GM04504 (cell line): ENCODE data around the gene CDC42BPG.
"Not testable (repeated sequence)": the region's sequence is repeated elsewhere in the genome, so short reads cannot be mapped to it uniquely, and the experiment has no call there.

ENCODE experiments used
- DNase-seq: peaks from one replicate; pipeline ENCODE4 v3.0.0-alpha.2; 2012; ENCODE audit warnings: low read depth

Gene CDC42BPG

GRCh38 chr11:64850979-64851567 is 6.6 kb upstream of the CDC42BPG start:
- no peak for DNase-seq

- DNase-seq, result no peak
Observed at GRCh38 chr11:64849598-64850356, 5.3 kb upstream of the CDC42BPG start.

DNA sequence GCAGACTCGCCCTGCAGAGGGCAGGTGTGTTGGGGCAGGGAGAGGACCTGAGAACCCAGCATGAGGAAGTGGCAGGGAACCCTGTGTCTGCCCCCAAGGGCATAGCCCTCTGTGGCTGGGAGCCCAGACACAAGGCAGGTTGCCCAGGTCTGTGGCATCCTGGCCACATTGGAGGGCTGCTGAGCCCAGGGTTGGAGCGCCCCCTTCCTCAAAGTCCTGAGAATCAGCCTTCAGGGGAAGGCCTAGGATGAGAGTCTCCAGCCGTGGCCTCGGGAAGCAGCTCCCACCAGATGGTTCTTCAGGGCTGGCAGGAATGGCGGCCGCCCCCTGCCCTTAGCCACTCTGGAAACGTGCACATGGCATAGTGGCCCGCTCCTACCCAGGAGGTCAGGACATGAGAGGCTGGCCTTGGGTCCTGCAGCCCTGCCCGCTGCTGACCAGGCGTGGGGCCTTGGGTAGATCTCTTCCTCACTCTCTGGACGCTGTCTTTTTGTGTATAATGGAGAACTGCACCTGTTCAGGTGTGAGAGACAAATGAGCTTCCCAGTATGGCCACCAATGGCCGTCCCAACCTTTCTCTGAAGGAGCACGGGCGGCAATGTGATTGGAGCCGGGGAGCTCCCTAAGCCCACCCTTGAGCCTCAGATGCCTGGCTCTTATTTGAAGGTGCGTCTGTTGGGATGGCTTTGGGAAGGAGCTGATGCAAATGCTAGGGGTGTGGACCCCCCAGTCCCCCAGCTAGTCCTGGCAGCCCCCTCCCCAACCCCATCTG is 4.6 kb upstream of the CDC42BPG start:
- no peak for DNase-seq

- DNase-seq, result no peak
Observed at GRCh38 chr11:64848214-64848825, 3.9 kb upstream of the CDC42BPG start.

- DNase-seq, result peak; percentile 67
Observed at GRCh38 chr11:64846998-64847666, 2.7 kb upstream of the CDC42BPG start.

GRCh38 chr11:64845776-64846129 is 1.3 kb upstream of the CDC42BPG start:
- DNase-seq, result not testable (repeated sequence)

DNA sequence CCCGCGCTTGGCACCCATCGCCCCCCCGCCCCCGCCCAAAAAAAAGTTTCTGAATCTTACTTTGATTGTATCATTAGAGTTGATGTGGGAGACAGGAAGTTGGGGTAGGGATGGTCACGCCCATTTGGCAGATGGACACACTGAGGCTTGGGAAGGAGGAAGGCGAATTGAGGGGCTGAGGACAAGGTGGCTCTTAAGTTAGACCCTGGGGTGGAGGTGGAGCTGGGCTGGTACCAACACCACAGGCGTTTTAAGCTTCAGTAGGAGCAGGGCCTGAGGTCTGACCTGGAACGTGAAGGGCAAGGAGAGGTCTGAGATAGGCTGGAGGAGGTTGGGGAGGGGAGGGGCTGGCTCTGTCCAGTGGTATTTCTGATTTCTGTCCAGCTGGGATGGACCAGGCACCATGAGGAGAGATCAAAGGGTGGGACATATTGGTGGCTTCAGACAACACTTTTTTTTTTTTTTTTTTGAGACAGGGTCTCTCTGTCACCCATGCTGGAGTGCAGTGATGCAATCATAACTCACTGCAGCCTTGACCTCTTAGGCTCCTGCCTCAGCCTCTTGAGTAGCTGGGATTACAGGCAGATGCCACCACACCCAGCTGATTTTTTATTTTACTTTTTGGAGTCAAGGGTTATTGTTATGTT is 799 bp upstream of the CDC42BPG start:
- no peak for DNase-seq

DNA sequence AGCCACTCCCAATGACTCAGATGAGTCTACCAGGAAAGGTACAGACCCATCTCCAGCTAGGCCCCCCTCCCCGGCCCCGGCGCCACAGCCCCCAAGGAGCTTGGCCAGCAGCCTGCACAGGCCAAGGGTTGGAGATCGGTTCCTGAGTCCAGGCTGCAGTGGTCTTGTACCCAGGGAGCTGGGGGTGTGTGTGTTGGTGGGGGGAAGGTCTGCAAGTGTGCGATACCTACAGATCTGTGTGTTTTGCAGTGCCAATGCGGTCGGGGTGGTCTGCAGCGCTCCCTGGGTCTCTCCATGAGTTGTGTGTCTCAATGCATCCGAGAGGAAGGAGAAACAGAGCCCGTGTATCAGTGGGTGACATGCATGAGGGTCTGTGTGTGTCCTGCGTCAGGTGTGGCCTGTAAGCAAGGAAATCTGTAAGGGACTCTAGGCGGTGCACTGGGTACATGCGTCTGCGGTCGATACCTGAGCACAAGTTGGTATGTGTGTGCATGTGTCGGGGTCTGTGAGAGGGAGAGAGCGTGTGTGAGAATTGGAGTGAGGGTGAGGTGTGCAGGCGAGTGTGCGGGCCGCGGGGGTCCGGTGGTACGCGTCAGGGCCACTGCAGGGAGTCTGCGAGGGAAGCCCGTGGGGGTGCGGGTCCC is 645 bp downstream of the CDC42BPG start:
- DNase-seq, result no peak

DNA sequence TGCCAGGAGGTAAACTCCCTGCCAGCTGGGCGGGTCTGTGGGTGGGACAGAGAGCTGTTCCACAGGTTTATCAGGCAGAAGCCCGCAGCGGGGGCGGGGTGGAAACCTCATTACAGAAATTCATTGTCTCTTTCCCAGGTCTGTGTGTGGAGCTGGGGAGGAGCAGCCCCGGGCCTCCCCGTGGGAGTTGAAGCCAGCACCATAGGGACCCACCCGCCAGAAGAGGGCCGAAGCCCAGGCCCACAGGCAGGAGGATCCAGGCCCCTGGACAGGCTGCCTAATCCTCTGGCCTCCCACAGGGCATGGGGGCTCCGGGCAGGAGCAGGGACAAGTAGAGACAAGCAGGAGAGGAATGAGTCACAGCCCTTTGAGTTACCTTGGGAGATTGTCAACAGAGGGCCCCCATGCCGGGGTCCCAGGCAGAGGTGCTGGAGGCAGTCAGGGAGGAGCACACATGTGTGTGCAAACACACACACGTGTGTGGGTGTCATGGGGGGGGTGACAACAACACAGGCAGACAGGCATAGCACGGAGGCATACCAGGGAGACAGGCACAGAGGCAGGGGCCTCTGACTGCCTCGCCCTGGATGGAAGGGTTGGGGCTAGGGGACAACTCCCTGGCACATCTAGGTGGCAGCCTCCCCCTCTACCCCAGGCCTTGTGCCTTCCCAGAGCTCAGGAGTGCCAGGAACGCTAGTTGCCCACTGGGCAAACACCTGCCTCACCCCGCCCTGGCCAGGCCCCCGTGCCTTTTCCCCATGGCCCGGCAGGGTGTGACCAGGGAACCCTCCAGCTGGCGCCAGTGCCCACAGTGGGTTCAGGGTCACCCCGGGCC is 1.4 kb downstream of the CDC42BPG start:
- no peak for DNase-seq

DNA sequence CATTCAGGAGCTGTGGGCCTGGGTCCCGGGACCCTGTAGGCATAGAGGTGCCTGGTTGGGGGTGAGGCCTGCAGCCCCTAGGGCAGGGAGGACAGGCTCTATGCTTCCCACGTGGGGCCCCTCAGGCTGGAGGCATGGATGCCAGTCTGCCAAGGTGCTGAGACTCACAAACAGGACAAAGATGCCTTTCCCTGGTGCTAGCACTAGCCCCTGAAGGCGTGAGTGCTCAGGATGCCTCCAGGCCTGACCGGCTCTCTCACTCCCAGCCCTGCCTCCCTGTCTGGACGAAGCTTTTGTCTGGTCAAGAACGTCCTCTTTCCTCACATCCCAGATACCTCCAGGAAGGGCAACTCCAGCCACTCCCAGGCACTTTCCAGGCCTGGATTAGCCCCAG is 2.1 kb downstream of the CDC42BPG start:
- DNase-seq, result no peak

DNA sequence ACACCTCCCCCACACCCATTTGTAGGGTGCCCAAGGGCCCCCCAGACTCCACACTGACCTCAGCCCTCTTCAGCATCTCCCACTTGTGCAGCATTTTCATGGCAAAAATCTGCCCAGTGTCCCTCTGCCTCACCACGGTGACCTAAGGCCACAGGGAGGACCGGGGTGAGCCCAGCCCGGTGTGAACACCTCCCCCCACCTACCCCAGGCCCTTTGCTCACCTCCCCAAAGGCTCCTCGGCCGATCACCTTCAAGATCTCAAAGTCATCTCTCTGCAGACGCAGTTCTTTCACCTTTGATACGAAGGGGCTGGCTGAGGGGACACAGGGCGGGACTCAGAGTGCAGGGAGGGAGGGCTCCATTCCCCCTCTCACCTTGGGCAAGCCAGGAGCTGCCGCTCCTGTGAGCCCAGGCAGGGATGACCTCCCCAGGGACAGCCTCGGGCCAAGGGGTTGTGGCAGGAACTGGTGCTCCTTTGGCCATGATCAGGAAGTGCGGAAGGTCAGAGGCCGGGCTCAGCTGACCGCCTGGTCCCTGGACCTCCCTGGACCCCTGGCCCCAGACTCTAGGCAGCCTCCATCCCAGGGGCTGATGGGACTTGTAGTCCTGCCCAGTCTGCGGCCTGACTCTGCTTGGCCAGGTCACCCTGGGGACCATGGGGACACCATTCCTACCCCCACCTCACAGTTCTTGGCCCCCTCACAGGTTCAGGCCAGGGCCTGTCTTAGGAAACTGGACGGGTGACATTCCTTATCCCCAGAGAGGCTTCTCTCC is 2.7 kb downstream of the CDC42BPG start:
- no peak for DNase-seq

- DNase-seq, result no peak
Observed at GRCh38 chr11:64839887-64840782, 4.3 kb downstream of the CDC42BPG start.

DNA sequence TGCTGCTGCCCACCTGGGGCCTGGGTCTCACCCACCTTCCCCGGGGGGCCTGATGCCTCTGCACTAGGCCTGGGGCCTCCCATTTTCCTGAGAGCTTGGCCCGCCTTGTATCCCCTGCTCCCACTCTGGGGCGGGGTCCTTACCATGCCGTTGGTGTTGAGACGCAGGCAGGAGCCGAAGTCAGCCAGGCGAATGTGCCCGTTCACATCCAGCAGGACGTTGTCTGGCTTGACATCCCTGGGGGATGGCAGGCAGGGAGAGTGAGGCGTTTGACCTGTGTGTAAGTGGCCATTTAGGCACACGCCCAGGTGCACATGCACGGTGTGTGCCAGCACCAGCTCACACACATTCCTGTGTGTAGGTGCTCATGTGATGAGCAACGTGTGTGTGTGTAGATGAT is 5.1 kb downstream of the CDC42BPG start:
- no peak for DNase-seq

DNA sequence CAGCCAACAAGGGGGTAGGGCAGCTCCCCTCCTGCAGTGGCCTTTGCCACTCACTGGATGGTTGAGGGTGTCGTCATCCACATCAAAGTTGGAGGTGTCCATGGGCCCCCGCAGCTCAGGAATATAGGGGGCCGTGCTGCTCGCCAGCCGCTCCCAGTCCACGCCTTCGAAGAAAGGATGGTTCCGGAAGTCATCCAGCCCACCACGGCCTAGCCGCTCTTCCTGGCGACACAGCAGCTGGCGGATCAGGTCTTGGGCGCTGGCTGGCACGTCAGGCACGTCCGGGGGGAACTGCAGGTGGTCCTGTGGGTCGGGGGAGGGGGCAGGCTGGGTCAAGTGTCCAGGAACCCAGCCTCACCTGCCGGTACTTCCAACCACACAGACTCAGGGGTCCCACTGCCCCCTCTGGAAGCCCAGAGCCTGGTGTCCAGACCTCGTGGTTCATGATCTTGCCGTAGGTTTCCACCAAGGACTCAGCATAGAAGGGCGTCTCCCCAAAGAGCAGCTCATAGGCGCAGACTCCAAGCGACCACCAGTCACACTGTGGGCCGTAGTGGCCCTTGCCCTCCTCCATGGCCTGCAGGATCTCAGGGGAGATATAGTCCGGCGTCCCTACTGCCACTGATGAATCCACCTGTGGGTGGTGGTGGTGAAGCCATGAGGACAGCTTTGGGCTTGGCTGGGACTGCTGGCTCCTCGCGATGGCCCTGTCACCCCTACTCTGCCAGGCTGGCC is 5.7 kb downstream of the CDC42BPG start:
- DNase-seq, result no peak

- no peak for DNase-seq
Observed at GRCh38 chr11:64837887-64838351, 6.5 kb downstream of the CDC42BPG start.

DNA sequence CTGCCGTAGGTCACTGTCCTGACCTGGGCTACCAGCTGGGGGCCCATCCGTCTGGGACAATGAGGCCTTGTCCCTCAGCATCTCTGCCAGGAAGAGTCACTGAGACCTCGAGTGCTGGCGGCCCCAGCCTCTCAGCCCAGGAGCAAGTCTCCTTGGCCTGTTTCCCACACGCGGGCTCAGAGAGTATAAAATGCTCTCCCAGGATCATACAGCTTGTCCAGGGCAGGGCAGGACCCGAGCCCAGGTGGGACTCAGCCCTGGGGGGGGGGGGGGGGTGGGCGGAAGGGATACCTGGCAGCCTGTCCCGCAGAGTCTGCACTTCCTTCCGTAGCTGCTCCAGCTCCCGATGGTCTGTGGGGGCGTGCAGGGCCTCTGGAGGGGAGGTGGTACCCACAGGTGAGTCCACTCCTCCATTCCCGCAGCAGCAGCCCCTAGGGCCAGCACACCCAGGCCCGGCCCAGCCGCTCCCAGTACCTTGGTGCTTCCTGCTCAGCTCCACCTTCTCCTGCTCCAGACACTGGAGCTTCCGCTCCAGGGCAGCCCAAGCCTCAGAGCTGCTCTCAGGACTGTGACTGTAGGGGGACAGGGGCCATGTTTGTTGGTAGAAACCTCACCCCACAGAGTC is 7.9 kb downstream of the CDC42BPG start:
- DNase-seq, result no peak
